ENCODE data around the gene FEN1. TPM values are rescaled to one million over a fixed set of nuclear protein-coding genes. Genes with fewer than 3 reads are reported as not detected.

The FEN1 gene
- total and polyA plus RNA-seq, 8 donors = 13.9 to 42.4 (median 26.2) TPM

- intact Hi-C loops (cut with DNase I) = loop anchor here in 1 of 2 donors (10.0 kb wide), 2 partner anchors 155 to 315 kb away; partner anchors contain the start of gene BEST1
- TF ChIP-seq CTCF (IDR thresholded peaks at IDR 0.05) = no peak
- no peak for DNase-seq
- Histone ChIP-seq H3K36me3 (peaks cover 0 to 58% of the 10 kb centered on the region in 2 donors), H3K27me3 (no peaks in the 10 kb centered on the region), H3K4me1 (peaks cover 0 to 4% of the 10 kb centered on the region in 2 donors), H3K9me3 (no peaks in the 10 kb centered on the region), H3K27ac (no peak overlapping the region), H3K4me3 (no peak overlapping the region)
- no peak for ATAC-seq
Measured at GRCh38 chr11:61799665-61800284, 7.1 kb downstream of the FEN1 start.

- DNase-seq (no peak), ATAC-seq (no peak)
- H3K4me1 ChIP-seq = peaks cover 0 to 4% of the 10 kb centered on the region in 2 donors
- no peak for TF ChIP-seq CTCF (IDR thresholded peaks at IDR 0.05)
- peaks cover 0 to 63% of the 10 kb centered on the region in 2 donors for H3K36me3 ChIP-seq
- H3K9me3 ChIP-seq = no peaks in the 10 kb centered on the region
- no peak overlapping the region for H3K4me3 ChIP-seq
- intact Hi-C loops (cut with DNase I) = loop anchor here in 1 of 2 donors (10.0 kb wide), 1 partner anchor 314 kb away; no protein-coding TSS in a partner anchor
- H3K27me3 ChIP-seq = no peaks in the 10 kb centered on the region
- H3K27ac ChIP-seq = no peak overlapping the region
Measured at GRCh38 chr11:61800331-61801281, 7.9 kb downstream of the FEN1 start.

- DNase-seq = no peak
- no peaks in the 10 kb centered on the region for H3K9me3 ChIP-seq
- H3K4me3 ChIP-seq = no peak overlapping the region
- no peak for ATAC-seq
- TF ChIP-seq CTCF (IDR thresholded peaks at IDR 0.05) = no peak
- H3K27me3 ChIP-seq = no peaks in the 10 kb centered on the region
- peaks cover 0 to under 1% of the 10 kb centered on the region in 2 donors for H3K4me1 ChIP-seq
- peaks cover 0 to 70% of the 10 kb centered on the region in 2 donors for H3K36me3 ChIP-seq
- no peak overlapping the region for H3K27ac ChIP-seq
- intact Hi-C loops (cut with DNase I) = loop anchor here in 1 of 2 donors (10.0 kb wide), 1 partner anchor 312 kb away; no protein-coding TSS in a partner anchor
Measured at GRCh38 chr11:61802605-61803004, 9.9 kb downstream of the FEN1 start.

- intact Hi-C loops (cut with DNase I) = loop anchor here in 1 of 2 donors (10.0 kb wide), 1 partner anchor 311 kb away; no protein-coding TSS in a partner anchor
- Histone ChIP-seq H3K4me3 (no peak overlapping the region), H3K4me1 (no peaks in the 10 kb centered on the region), H3K9me3 (no peaks in the 10 kb centered on the region), H3K27me3 (no peaks in the 10 kb centered on the region), H3K27ac (no peak overlapping the region), H3K36me3 (peaks cover 0 to 85% of the 10 kb centered on the region in 2 donors)
- no peak for TF ChIP-seq CTCF (IDR thresholded peaks at IDR 0.05)
- DNase-seq (no peak), ATAC-seq (no peak)
Measured at GRCh38 chr11:61803889-61804647, 11.4 kb downstream of the FEN1 start.
